ENCODE results near the gene STRIT1.

The STRIT1 gene

DNA sequence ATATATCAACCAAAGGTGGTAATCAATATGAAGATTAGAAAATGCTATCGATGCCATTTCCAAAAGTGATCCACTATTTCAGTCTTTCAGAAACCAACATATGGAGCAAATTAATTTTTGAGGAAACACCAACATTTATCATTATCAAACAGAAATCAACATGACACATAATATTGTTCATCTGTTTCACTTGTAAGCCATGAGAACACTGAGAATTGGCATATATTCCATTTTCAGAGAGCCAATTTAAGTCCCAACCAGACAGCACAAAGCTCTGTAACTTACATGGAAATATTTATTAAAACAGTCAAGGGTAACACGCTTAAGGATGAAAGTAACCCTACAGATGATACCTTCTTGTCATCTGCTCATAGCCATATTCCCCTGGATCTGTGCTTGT, 37.6 kb upstream of the STRIT1 start:
- no peak for DNase-seq (ENCODE audit: low spot score)
- TF ChIP-seq, protein P1, sequence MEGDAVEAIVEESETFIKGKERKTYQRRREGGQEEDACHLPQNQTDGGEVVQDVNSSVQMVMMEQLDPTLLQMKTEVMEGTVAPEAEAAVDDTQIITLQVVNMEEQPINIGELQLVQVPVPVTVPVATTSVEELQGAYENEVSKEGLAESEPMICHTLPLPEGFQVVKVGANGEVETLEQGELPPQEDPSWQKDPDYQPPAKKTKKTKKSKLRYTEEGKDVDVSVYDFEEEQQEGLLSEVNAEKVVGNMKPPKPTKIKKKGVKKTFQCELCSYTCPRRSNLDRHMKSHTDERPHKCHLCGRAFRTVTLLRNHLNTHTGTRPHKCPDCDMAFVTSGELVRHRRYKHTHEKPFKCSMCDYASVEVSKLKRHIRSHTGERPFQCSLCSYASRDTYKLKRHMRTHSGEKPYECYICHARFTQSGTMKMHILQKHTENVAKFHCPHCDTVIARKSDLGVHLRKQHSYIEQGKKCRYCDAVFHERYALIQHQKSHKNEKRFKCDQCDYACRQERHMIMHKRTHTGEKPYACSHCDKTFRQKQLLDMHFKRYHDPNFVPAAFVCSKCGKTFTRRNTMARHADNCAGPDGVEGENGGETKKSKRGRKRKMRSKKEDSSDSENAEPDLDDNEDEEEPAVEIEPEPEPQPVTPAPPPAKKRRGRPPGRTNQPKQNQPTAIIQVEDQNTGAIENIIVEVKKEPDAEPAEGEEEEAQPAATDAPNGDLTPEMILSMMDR (IDR thresholded peaks at IDR 0.05; ENCODE audit: extremely low read depth, missing control alignments), result no peak

DNA sequence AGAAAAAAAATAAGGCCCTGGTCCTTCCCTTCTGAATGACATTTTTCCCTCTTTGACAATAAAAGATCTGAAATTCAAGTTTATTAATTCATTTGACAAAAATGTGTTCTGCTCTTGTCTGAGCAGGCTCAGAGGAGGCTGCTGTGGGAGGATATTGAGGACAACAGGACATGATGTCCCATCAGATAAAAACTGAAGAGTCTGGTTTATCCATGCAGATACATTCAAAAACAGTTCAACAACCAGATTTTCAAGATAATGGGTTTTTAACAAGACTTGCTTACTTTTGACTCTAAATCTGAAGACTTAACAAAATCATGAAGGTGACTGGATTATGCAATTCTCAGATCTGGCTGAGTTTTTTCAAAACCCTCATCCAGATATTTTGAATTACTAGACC, 36.9 kb upstream of the STRIT1 start:
- TF ChIP-seq, protein P1 (IDR thresholded peaks at IDR 0.05; ENCODE audit: extremely low read depth, missing control alignments), result no peak
- DNase-seq (ENCODE audit: low spot score), result no peak

DNA sequence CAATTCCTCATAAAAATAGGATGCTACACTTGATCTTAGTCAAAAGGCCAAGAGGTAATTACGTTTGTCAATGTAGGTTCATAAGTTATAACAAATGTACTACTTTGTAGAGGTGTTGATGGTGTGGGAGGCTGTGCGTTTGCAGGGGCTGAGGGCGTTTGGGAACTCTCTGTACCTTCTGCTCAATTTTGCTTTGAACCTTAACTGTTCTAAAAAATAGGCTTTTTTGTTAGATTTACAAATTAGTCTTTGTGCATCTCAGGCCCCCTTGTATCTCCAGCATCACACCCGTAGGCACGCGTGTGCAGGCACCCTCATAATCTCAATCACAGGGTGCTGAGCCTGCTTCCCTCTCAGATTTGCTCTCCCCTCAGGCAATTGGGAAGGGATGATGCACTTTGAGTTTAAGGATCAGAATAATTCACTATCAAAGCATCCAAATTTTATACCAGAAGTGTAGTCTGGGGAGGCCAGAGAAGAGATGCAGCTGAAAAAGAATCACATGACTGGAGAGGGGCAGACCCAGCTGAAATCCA, 36.1 kb upstream of the STRIT1 start:
- TF ChIP-seq, protein P1 (IDR thresholded peaks at IDR 0.05; ENCODE audit: extremely low read depth, missing control alignments), result no peak

DNA sequence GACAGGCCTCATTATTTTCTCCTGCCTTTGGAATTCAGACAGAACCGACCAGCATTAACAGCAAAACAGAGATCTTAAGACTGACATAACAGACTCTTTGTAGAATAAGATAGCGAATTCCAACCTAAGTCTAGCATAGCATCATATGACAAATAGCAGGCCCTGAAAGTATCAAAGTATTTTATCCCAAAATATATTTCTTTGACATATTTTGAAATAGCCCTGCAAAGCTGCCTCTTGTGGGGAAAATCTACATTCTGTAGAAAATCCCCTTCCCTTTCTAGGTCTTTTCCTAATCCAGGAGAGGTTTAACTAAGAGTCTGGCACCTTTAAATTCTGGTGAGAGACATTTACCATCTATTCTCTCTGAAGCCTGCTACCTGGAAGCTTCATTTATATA, 34.4 kb upstream of the STRIT1 start:
- TF ChIP-seq, protein P1 (IDR thresholded peaks at IDR 0.05; ENCODE audit: extremely low read depth, missing control alignments), result no peak

More for the DNA sequence above, 36.1 kb upstream of the STRIT1 start:
- no peak for DNase-seq (ENCODE audit: low spot score)

DNA sequence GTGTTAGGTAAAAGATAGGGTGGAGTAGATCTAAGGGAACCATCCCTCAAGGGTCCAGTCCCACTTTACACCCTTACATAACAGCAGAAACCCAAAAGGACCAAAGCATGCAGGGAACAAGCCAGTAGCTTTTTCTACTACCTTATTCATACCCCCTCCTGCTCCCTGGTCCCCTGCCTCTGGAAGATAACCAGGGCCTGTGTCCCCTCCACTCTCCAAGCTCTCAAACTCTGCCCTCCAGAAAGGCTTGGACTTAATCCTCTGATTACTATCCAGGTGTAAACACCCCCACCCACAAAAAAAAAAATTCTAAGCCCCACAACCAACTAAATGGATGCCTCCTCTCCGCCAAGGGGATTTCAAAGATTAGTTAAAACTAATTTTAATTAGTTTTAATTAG, 33.9 kb upstream of the STRIT1 start:
- TF ChIP-seq, protein P1 (IDR thresholded peaks at IDR 0.05; ENCODE audit: extremely low read depth, missing control alignments), result no peak
- no peak for DNase-seq (ENCODE audit: low spot score)

More for the DNA sequence above, 34.4 kb upstream of the STRIT1 start:
- no peak for DNase-seq (ENCODE audit: low spot score)

DNA sequence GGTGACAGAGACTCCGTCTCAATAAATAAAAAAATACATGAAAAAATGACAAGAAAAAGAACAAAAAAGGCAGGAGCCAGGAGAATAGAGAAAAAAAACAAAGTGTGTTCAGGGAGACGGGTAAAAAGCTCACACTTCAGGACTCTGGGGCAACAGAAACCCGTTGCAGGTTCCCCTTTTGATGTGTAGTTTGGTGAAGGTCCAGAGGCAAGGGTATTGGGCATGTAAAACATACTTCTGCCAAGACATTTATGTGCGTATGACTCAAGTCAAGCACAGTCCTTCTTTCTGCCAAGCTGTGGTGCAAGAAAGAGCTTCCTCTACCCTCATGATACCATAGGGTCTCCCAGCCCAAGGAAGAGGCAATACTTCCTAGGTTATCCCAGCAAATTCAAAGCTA, 33.4 kb upstream of the STRIT1 start:
- no peak for DNase-seq (ENCODE audit: low spot score)

DNA sequence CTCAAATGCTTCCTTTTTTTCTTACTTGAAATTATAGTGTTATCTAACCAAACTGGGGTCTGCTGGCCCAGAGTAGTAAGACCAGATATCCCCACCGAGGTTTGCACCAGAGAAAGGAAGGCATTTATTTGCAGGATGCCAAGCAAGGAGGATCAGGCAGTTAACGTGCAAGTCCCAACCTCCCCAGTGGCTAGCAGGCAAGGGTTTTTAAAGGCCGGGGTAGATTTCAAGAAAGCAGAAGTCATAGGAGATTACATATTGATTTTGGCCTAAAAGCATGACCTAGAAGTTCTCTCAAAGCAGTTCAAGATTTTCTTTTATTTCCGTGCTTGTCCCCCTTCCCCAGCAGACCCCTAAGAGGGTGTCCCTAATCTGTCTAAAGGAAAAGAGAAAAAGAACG, 32.8 kb upstream of the STRIT1 start:
- no peak for DNase-seq (ENCODE audit: low spot score)
- TF ChIP-seq, protein P1 (IDR thresholded peaks at IDR 0.05; ENCODE audit: extremely low read depth, missing control alignments), result no peak

More for the DNA sequence above, 33.4 kb upstream of the STRIT1 start:
- TF ChIP-seq, protein P1 (IDR thresholded peaks at IDR 0.05; ENCODE audit: extremely low read depth, missing control alignments), result no peak

All from GM20000 (cell line).